H9 (cell line): ENCODE data around the gene TPX2. TPM values are rescaled to one million over a fixed set of nuclear protein-coding genes. Genes with fewer than 3 reads are reported as not detected.

ENCODE experiments used
- DNase-seq: peaks from one replicate; pipeline ENCODE4 v3.0.0-alpha.2; 2017
- H2AFZ ChIP-seq: one replicate; pipeline ENCODE4 v1.6.1; 2013; ENCODE audit warnings: mild to moderate bottlenecking, low read length, control low read depth, moderate library complexity
- H2AK5ac ChIP-seq: 2 replicates; pipeline ENCODE4 v1.6.1; 2013; ENCODE audit warnings: low read length, control low read depth, mixed read lengths; ENCODE audit not compliant: insufficient read length
- H2BK120ac ChIP-seq: one replicate; pipeline ENCODE4 v1.6.1; 2013; ENCODE audit warnings: low read depth, mild to moderate bottlenecking, low read length, control low read depth, inconsistent platforms; ENCODE audit not compliant: poor library complexity, severe bottlenecking
- H2BK12ac ChIP-seq: 2 replicates; pipeline ENCODE4 v1.6.1; 2013; ENCODE audit warnings: low read length, control low read depth, mixed read lengths, low read depth; ENCODE audit not compliant: insufficient read length
- H2BK15ac ChIP-seq: 2 replicates; pipeline ENCODE4 v1.6.1; 2013; ENCODE audit warnings: low read depth, low read length, control low read depth
- H2BK20ac ChIP-seq: one replicate; pipeline ENCODE4 v1.6.1; 2013; ENCODE audit warnings: low read depth, mild to moderate bottlenecking, low read length, control low read depth, inconsistent platforms; ENCODE audit not compliant: poor library complexity, severe bottlenecking
- H2BK5ac ChIP-seq: 2 replicates; pipeline ENCODE4 v1.6.1; 2013; ENCODE audit warnings: low read length, control low read depth, mixed read lengths; ENCODE audit not compliant: insufficient read length
- H3K14ac ChIP-seq: 2 replicates; pipeline ENCODE4 v1.6.1; 2013; ENCODE audit warnings: low read length, control low read depth; ENCODE audit not compliant: insufficient read depth
- H3K18ac ChIP-seq: 2 replicates; pipeline ENCODE4 v1.6.1; 2013; ENCODE audit warnings: low read depth, mild to moderate bottlenecking, mixed read lengths, low read length, control low read depth; ENCODE audit not compliant: insufficient read length
- H3K23ac ChIP-seq: 2 replicates; pipeline ENCODE4 v1.6.1; 2013; ENCODE audit warnings: low read length, control low read depth, mixed read lengths, low read depth; ENCODE audit not compliant: insufficient read length
- H3K23me2 ChIP-seq: 2 replicates; pipeline ENCODE4 v1.6.1; 2013; ENCODE audit warnings: low read depth, mild to moderate bottlenecking, mixed read lengths, low read length, control low read depth; ENCODE audit not compliant: insufficient read length, poor library complexity, severe bottlenecking
- H3K27ac ChIP-seq: 2 replicates; pipeline ENCODE4 v1.5.1; 2013; ENCODE audit warnings: low read length, control low read depth, mixed read lengths, low read depth; ENCODE audit not compliant: insufficient read length
- H3K27me3 ChIP-seq: 2 replicates; pipeline ENCODE4 v1.6.1; 2013; ENCODE audit warnings: low read length, control low read depth, inconsistent platforms; ENCODE audit not compliant: insufficient read depth
- H3K4ac ChIP-seq: 2 replicates; pipeline ENCODE4 v1.6.1; 2013; ENCODE audit warnings: low read depth, mild to moderate bottlenecking, control low read depth, inconsistent platforms, low read length, moderate library complexity
- H3K4me1 ChIP-seq: 2 replicates; pipeline ENCODE4 v1.6.1; 2013; ENCODE audit warnings: low read length, control low read depth, inconsistent platforms; ENCODE audit not compliant: insufficient read depth
- H3K4me2 ChIP-seq: 2 replicates; pipeline ENCODE4 v1.6.1; 2013; ENCODE audit warnings: low read length, control low read depth, mixed read lengths; ENCODE audit not compliant: insufficient read length, insufficient read depth
- H3K56ac ChIP-seq: 2 replicates; pipeline ENCODE4 v1.6.1; 2013; ENCODE audit warnings: low read depth, mild to moderate bottlenecking, mixed read lengths, low read length, control low read depth; ENCODE audit not compliant: insufficient read length
- H3K79me1 ChIP-seq: 2 replicates; pipeline ENCODE4 v1.6.1; 2013; ENCODE audit warnings: low read depth, mild to moderate bottlenecking, moderate library complexity, low read length, control low read depth, inconsistent platforms; ENCODE audit not compliant: insufficient read depth, poor library complexity, severe bottlenecking
- H3K79me2 ChIP-seq: 2 replicates; pipeline ENCODE4 v1.6.1; 2013; ENCODE audit warnings: low read length, control low read depth, inconsistent platforms; ENCODE audit not compliant: insufficient read depth
- H3K9ac ChIP-seq: 2 replicates; pipeline ENCODE4 v1.6.1; 2013; ENCODE audit warnings: low read length, control low read depth, mixed read lengths; ENCODE audit not compliant: insufficient read length; ENCODE audit errors: extremely low read depth
- H3K9me3 ChIP-seq: one replicate; pipeline ENCODE4 v1.6.1; 2013; ENCODE audit warnings: low read depth, low read length, inconsistent platforms; ENCODE audit not compliant: control insufficient read depth
- H3T11ph ChIP-seq: one replicate; pipeline ENCODE4 v1.6.1; 2013; ENCODE audit warnings: mild to moderate bottlenecking, low read length, control low read depth, inconsistent platforms
- H4K20me1 ChIP-seq: one replicate; pipeline ENCODE4 v1.6.1; 2013; ENCODE audit not compliant: control insufficient read depth, insufficient read length, insufficient read depth
- H4K5ac ChIP-seq: 2 replicates; pipeline ENCODE4 v1.6.1; 2013; ENCODE audit warnings: low read depth, mild to moderate bottlenecking, mixed read lengths, low read length, control low read depth; ENCODE audit not compliant: insufficient read length
- H4K8ac ChIP-seq: replicated peaks from 2 replicates; pipeline ENCODE4 v1.6.1; 2013; ENCODE audit warnings: low read length, control low read depth, mixed read lengths, low read depth; ENCODE audit not compliant: insufficient read length
- H4K91ac ChIP-seq: 2 replicates; pipeline ENCODE4 v1.6.1; 2013; ENCODE audit warnings: low read depth, mild to moderate bottlenecking, moderate library complexity, mixed read lengths, low read length, control low read depth; ENCODE audit not compliant: insufficient read length
- H3K27ac Mint-ChIP-seq, 3 experiments: 2 replicates in 2 of 3; 3 replicates in 1 of 3; pipeline ENCODE4 v1.8.0; 2020 to 2021; ENCODE audit warnings: mixed read lengths in 3 of 3, mild to moderate bottlenecking in 1 of 3, moderate library complexity in 1 of 3
- H3K27me3 Mint-ChIP-seq: 2 replicates; pipeline ENCODE4 v1.8.0; 2021; ENCODE audit warnings: low read depth, mild to moderate bottlenecking, moderate library complexity, mixed read lengths
- H3K36me3 Mint-ChIP-seq, 3 experiments: 2 replicates in 2 of 3; 3 replicates in 1 of 3; pipeline ENCODE4 v1.8.0; 2020 to 2021; ENCODE audit warnings: low read depth in 3 of 3, mixed read lengths in 3 of 3; ENCODE audit not compliant: insufficient read depth in 1 of 3
- H3K4me1 Mint-ChIP-seq, 2 experiments: 2 replicates each; pipeline ENCODE4 v1.8.0; 2020; ENCODE audit warnings: mixed read lengths in 2 of 2
- H3K4me3 Mint-ChIP-seq, 2 experiments: 2 replicates in 1 of 2; 3 replicates in 1 of 2; pipeline ENCODE4 v1.8.0; 2020 to 2021; ENCODE audit warnings: mild to moderate bottlenecking in 2 of 2, mixed read lengths in 2 of 2, moderate library complexity in 1 of 2
- H3K9me3 Mint-ChIP-seq, 2 experiments: 2 replicates in 1 of 2; 3 replicates in 1 of 2; pipeline ENCODE4 v1.8.0; 2020; ENCODE audit warnings: mild to moderate bottlenecking in 2 of 2, mixed read lengths in 2 of 2, moderate library complexity in 1 of 2
- WGBS: extraction: QIAGEN DNeasy Blood & Tissue Kit; methylation state at CpG from one replicate; pipeline ENCODE4 v1.1.7; 2013; ENCODE audit warnings: missing lambda C conversion rate, low lambda C conversion rate, mixed read lengths; ENCODE audit not compliant: insufficient read length; ENCODE audit errors: extremely low coverage; 5-methylcytosine and 5-hydroxymethylcytosine counted together
- total RNA-seq: library from RNA; stranded (reverse); gene quantifications from 2 replicates; pipeline ENCODE4 v1.2.1, GENCODE V29; 2021
- TF ChIP-seq, protein P1 (sequence below): fragments of 200-600 bp; sonication (generic); conservative IDR thresholded peaks from 3 replicates; pipeline ENCODE4 v1.8.0; 2021; ENCODE audit warnings: antibody characterized with exemption, mild to moderate bottlenecking

Gene TPX2
- total RNA-seq, 1 experiment from 2014 or later: 161 TPM

DNA sequence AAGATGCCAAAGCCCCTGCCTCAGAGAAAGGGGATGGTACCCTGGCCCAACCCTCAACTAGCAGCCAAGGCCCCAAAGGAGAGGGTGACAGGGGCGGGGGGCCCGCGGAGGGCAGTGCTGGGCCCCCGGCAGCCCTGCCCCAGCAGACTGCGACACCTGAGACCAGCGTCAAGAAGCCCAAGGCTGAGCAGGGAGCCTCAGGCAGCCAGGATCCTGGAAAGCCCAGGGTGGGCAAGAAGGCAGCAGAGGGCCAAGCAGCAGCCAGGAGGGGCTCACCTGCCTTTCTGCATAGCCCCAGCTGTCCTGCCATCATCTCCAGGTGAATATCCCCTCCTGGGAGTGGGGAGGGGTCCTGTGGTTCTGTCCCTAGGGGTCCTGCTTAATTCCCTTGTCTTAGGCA, 81.1 kb downstream of the TPX2 start:
- Mint-ChIP-seq H3K27me3 (peaks cover 5% of the 10 kb centered on the region), H3K27ac (no peak overlapping the region), H3K9me3 (no peaks in the 10 kb centered on the region), H3K4me3 (no peak overlapping the region), H3K36me3 (no peaks in the 10 kb centered on the region), H3K4me1 (peaks cover 13 to 33% of the 10 kb centered on the region in 2 experiments)
- H3K4me2 ChIP-seq: no peak overlapping the region
- H3K79me2 ChIP-seq: no peaks in the 10 kb centered on the region
- no peak overlapping the region for H3K56ac ChIP-seq
- no peak overlapping the region for H2BK15ac ChIP-seq
- H3K27ac ChIP-seq: no peak overlapping the region
- no peak overlapping the region for H2BK20ac ChIP-seq
- H2AFZ ChIP-seq: no peak overlapping the region
- H4K8ac ChIP-seq: no peak overlapping the region
- no peaks in the 10 kb centered on the region for H3K79me1 ChIP-seq
- DNase-seq: no peak
- H3K9ac ChIP-seq: no peak overlapping the region
- no peak overlapping the region for H3K4ac ChIP-seq
- H3K23me2 ChIP-seq: no peaks in the 10 kb centered on the region
- H3K18ac ChIP-seq: no peak overlapping the region
- no peak overlapping the region for H2BK12ac ChIP-seq
- no peaks in the 10 kb centered on the region for H3K27me3 ChIP-seq
- H2BK5ac ChIP-seq: no peak overlapping the region
- no peaks in the 10 kb centered on the region for H3K9me3 ChIP-seq
- H4K91ac ChIP-seq: no peak overlapping the region
- no peaks in the 10 kb centered on the region for H4K20me1 ChIP-seq
- WGBS: no CpG with 5 or more reads among the region's 6 CpGs
- no peak overlapping the region for H4K5ac ChIP-seq
- no peak overlapping the region for H3K23ac ChIP-seq
- TF ChIP-seq, protein P1, sequence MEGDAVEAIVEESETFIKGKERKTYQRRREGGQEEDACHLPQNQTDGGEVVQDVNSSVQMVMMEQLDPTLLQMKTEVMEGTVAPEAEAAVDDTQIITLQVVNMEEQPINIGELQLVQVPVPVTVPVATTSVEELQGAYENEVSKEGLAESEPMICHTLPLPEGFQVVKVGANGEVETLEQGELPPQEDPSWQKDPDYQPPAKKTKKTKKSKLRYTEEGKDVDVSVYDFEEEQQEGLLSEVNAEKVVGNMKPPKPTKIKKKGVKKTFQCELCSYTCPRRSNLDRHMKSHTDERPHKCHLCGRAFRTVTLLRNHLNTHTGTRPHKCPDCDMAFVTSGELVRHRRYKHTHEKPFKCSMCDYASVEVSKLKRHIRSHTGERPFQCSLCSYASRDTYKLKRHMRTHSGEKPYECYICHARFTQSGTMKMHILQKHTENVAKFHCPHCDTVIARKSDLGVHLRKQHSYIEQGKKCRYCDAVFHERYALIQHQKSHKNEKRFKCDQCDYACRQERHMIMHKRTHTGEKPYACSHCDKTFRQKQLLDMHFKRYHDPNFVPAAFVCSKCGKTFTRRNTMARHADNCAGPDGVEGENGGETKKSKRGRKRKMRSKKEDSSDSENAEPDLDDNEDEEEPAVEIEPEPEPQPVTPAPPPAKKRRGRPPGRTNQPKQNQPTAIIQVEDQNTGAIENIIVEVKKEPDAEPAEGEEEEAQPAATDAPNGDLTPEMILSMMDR: no peak
- no peak overlapping the region for H3K14ac ChIP-seq
- no peak overlapping the region for H2BK120ac ChIP-seq
- no peak overlapping the region for H3T11ph ChIP-seq
- H3K4me1 ChIP-seq: no peaks in the 10 kb centered on the region
- no peak overlapping the region for H2AK5ac ChIP-seq
